ENCODE measurements around the gene CATSPER2. TPM values are rescaled to one million over a fixed set of nuclear protein-coding genes. Genes with fewer than 3 reads are reported as not detected.
"Not testable (repeated sequence)": the region's sequence is repeated elsewhere in the genome, so short reads cannot be mapped to it uniquely, and the experiment has no call there.

The CATSPER2 gene
- polyA plus RNA-seq (ENCODE audit: insufficient read length), result 11.9 TPM
- long read RNA-seq, donor 1, result 0 reads
- long read RNA-seq, donor 2, result 0 reads
- long read RNA-seq, donor 3, result 0 reads
- long read RNA-seq, donor 4, result 0 reads
- long read RNA-seq, donor 5, result 0 reads
- long read RNA-seq, donor 6, result 0 reads
- long read RNA-seq, donor 7, result 0 reads
- long read RNA-seq, donor 8, result 0 reads

- DNase-seq, result no peak
Observed at GRCh38 chr15:43648649-43649429, at the start of gene CATSPER2. CATSPER2 (minus strand) TSS chr15:43648844; CDS start chr15:43648061, 783 bp downstream.

DNA sequence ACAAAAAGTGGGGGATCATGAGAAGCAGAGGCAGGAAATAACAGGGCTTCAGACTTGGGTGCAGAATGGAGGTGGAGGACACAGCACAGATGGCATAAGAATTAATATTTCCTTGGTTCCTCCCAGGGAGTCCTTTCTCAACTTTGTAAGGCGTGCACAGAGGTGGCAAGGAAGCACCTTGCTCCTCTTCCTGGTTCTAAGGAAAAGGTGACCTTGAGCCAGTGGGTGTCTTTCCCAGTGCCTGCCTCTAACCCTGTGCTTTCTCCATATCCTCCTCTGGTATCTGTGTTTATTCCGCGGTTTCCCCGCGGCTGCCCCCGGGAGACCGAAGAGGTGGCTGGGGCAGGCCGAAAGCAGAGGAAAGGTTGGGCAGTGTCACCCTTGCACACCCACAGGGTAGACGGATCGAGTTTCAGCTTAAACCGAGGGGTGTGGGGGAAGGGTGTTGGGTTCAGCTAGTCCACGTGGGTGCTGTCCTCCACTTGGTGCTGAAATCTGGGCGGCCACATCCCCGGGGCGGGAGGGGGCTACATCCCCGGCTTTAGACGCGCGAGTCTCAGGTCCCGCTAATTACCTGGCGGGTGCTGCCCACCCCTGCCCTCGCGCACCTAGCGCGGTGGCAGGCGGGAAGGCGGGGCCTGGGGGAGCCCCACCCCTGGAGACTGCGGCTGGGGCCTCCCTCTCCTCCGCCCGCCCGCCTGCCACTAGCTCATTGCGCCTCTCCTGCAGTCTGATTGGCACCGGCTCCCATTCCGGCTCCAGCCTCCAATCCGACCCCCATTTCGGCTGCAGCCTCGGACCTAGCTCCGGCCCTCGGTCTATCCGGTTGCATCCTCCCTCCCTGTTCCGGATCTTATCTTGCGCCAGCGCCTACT lies 44.7 kb upstream of the CATSPER2 start, which contains the start of gene CKMT1A:
Gene CKMT1A (plus strand): TSS at position 712 of the 875 bp plus-strand sequence. CDS start 192 bp downstream, outside the sequence.
- not testable (repeated sequence) for DNase-seq

- not testable (repeated sequence) for DNase-seq
Observed at GRCh38 chr15:43692679-43693078, 44.0 kb upstream of the CATSPER2 start.

DNA sequence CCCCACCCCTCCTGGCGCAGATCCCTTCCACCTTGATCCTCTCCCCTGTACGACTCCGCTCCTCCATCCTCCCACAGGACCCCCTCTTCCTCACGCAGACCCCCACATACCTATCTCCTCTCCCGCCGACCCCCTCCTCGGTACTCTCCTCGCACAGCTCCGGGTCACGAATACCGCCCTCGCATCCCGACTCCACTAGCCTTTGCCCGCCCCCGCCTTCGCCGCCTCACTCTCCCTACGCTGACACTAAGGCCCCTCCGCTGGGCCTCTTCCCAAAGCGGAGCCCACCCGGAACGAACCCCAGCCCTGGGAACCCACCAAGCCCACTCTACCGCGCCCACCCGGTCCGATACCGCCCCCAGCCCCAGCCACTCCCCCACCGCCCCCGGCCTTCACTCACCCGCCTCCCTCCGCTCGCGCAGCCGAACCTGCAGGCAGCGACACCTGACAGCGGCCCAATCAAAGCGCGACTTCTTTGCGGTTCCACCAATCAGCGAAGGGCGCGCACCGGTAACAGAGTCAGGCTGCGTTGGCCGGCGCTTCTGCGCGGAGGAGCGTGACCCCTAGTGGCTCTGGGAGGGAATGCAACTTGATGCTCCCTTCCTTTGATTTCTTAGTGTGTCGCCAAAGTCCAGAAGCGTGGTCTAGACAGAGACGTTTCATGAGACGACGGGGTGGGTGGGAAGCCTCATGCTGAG lies 41.1 kb upstream of the CATSPER2 start:
- not testable (repeated sequence) for DNase-seq

GRCh38 chr15:43674175-43674574 lies 25.5 kb upstream of the CATSPER2 start:
- not testable (repeated sequence) for DNase-seq

GRCh38 chr15:43666177-43666576 lies 17.5 kb upstream of the CATSPER2 start:
- not testable (repeated sequence) for DNase-seq

GRCh38 chr15:43663333-43663732 lies 14.7 kb upstream of the CATSPER2 start:
- DNase-seq, result not testable (repeated sequence)

DNA sequence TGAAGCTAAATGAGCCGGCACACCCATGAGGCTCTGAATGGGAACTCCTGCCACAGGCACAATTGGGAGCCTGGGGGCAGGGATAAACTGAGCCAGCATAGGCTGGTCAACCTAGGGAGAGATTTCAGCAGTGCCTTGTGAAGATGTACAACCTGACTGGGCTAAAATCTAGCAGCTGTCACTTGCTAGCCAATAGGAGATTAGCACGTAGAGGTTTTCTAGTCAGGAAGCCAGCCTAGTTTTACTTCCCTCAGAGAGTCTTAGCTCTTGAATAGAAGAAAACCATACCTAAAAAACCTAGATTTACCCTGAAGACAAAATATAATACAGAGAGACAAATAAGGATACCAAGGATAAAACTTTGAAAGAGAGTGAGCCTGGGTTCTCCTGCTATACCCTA lies 13.6 kb upstream of the CATSPER2 start:
- DNase-seq, result not testable (repeated sequence)

DNA sequence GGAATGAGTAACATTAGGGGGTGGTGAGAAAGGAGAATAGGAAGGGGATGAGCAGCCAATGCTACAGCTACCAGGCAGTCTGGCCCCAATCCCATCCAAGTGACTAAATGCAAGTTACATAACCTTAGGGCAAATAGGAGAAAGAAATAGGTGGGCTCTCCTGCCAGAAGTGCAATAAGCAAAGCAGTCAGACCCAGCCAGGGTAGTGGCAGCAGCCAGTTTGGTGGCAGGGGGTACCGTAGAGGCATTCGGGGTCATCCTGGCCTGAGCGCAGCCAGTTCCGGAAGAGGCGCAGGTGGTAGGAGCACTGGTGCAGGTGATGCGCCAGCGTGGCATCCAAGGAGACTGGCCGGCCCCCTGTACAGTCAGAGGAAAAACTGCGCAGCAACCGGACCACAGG lies 11.1 kb upstream of the CATSPER2 start:
- DNase-seq, result not testable (repeated sequence)

DNA sequence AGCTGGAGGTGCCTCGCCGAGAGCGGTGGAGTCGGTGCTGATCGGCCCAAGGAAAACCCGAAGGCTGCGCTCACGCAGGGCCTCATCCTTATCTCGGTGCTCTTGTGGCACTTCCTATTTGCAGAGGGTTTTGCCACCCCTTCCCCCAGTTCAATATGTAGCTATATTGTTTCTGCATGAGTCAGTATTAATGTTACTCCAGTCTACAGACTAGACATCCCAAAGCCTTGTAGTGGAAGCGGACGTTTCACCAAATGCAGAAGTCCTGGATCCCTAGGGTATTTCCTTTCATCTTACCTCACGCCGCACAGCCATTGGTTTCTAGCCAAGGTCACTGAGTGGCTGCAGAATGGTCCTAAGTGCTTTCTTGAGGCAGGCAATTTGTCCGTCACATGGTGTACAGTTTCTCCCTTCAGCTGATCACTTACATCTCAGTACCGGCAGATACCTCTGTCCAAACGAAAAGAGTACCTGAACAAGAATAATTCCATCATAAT lies 834 bp upstream of the CATSPER2 start:
- DNase-seq, result not testable (repeated sequence)

DNA sequence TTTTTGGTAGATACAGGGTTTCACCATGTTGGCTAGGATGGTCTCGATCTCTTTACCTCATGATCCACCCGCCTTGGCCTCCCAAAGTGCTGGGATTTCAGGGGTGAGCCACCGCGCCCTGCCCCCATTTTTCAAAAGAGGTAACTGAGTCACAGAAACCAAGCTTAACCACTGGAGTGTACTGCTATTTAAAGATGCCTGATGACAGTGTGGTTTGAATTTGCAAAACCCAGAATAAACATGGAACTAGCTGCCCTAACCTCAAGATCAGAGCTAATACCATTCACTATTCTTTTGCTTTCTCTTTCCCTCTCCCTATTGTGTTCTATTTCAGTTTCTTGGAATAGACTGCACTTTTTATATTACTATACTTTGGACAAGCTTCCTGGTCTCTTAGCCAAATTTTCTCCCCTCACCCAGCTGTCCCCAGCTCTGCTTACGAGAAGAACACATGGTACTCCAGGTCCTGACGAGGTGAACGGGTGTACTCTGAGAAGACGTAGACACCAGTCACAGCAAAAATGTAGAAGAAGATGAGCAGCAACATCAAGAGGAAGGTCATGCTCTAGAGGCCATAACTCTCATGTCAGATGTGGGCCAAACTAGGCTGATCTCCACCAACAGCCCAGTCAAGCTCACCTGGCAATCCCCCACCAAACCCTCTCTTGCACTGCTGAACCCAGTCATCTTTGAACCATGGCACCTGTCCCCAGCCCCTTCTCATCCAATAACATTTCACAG lies 10.0 kb downstream of the CATSPER2 start:
- DNase-seq, result not testable (repeated sequence)

GRCh38 chr15:43626937-43627336 lies 21.7 kb downstream of the CATSPER2 start:
- not testable (repeated sequence) for DNase-seq

- DNase-seq, result no peak
Observed at GRCh38 chr15:43625106-43625505, 23.5 kb downstream of the CATSPER2 start.

GRCh38 chr15:43622068-43622799 lies 26.4 kb downstream of the CATSPER2 start:
- not testable (repeated sequence) for DNase-seq

- not testable (repeated sequence) for DNase-seq
Observed at GRCh38 chr15:43618700-43619099, 29.9 kb downstream of the CATSPER2 start, which contains the start of gene STRC. STRC (minus strand) TSS chr15:43618800; CDS start chr15:43618722, 78 bp downstream.

DNA sequence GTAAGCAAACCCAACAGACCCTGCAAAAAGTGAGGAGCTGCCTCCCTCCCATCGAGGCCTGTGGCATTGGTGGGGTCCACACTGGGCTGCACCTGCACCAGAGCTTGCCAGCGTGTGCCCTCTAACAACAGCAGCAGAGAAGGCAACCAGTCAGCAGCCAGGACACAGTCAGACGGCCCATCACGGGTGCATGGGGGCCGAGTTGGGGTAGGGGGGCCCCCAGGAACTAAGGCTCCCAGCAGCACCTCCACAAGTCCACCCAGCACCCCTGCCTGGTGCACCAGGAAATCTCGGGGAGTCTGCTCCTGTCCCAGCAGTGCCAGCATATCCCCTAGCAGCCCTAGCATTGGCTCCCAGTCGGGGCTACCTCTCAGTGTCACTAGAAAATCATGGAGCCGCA lies 30.9 kb downstream of the CATSPER2 start:
- not testable (repeated sequence) for DNase-seq

DNA sequence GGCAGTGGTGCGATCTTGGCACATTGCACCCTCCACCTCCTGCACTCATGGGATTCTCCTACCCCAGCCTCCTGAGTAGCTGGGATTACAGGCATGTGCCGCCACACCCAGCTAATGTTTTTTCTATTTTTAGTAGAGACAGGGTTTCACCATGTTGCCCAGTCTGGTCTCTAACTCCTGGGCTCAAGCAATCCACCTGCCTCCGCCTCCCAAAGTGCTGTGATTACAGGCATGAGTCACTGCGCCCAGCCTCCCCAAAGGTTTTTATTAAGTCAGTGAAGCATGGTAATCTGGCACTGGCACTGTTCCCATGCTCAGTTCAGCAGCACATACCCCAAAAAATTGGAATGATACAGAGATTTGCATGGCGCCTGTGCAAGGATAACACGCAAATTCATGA lies 46.4 kb downstream of the CATSPER2 start:
- DNase-seq, result not testable (repeated sequence)

DNA sequence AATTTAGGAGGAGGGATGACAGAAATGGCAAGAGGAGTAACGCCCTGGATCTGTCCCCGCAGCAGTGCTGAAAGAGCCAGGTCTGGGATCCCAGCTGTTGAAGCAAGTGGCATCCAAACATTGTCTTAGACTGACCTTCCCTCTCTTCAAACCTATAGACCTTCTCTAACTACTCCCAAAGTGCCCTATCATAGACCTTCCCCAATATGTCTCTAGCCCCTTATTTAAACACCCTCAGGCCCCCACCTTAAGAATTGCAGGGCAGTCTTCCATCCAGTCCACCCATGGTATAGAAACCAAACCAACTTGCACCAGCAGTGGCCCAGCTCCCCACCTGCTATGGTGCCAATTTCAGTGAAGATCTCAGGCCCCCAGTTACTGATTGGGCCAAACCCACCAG lies 48.4 kb downstream of the CATSPER2 start:
- DNase-seq, result not testable (repeated sequence)

GRCh38 chr15:43599131-43599530 lies 49.5 kb downstream of the CATSPER2 start:
- DNase-seq, result not testable (repeated sequence)
